Gastrocnemius medialis (tissue), 4 donors: ENCODE data around the gene MAS1. TPM values are rescaled to one million over a fixed set of nuclear protein-coding genes. Genes with fewer than 3 reads are reported as not detected.
A peak's percentile ranks its signal among the peaks of the same experiment; 100 is the strongest.
"Not testable (repeated sequence)": the region's sequence is repeated elsewhere in the genome, so short reads cannot be mapped to it uniquely, and the experiment has no call there.

ENCODE experiments used
- ATAC-seq, 2 donors: fragments of 150-250 bp; one replicate each; pipeline ENCODE4 v1.9.1; 2016
- DNase-seq, 2 donors: peaks; one replicate each; pipeline ENCODE4 v3.0.0-alpha.2; 2019
- H3K27ac ChIP-seq, 4 donors: fragments of 200-600 bp; sonication (generic); 1 replicate in 1 of 4; 2 replicates in 3 of 4; pipeline ENCODE4 v1.5.1; 2016 to 2018; ENCODE audit warnings: mild to moderate bottlenecking in 2 of 4, moderate library complexity in 1 of 4
- H3K27me3 ChIP-seq, 3 donors: fragments of 200-600 bp; sonication (generic) in 2 of 3; 1 replicate in 1 of 3; 2 replicates in 2 of 3; pipeline versions ENCODE4 v1.5.1 to v1.6.0; 2016 to 2019; ENCODE audit warnings: mild to moderate bottlenecking in 1 of 3, moderate library complexity in 1 of 3
- H3K36me3 ChIP-seq, 2 donors: fragments of 200-600 bp; sonication (generic) in 1 of 2; one replicate each; pipeline ENCODE4 v1.5.1; 2017 to 2018
- H3K4me1 ChIP-seq, 2 donors: fragments of 200-600 bp; sonication (generic) in 1 of 2; one replicate each; pipeline ENCODE4 v1.5.1; 2016 to 2017; ENCODE audit warnings: mild to moderate bottlenecking in 2 of 2
- H3K4me3 ChIP-seq, 4 donors: fragments of 200-600 bp; sonication (generic) in 3 of 4; 1 replicate in 1 of 4; 2 replicates in 3 of 4; pipeline ENCODE4 v1.5.1; 2016 to 2019; ENCODE audit warnings: mild to moderate bottlenecking in 2 of 4
- H3K9me3 ChIP-seq, 3 donors: fragments of 200-600 bp; sonication (generic) in 2 of 3; 1 replicate in 1 of 3; 2 replicates in 2 of 3; pipeline ENCODE4 v1.5.1; 2016 to 2019
- CTCF ChIP-seq, 5 experiments: fragments of 450-650 bp in 3 of 5; fragments of 200-600 bp in 2 of 5; sonication (generic) in 2 of 5; IDR thresholded peaks in 4 of 5; conservative IDR thresholded peaks in 1 of 5; 1 replicate in 4 of 5; 2 replicates in 1 of 5; pipeline ENCODE4 v1.5.1; 2016 to 2019; ENCODE audit warnings: antibody characterized with exemption in 5 of 5, mild to moderate bottlenecking in 3 of 5, moderate library complexity in 3 of 5
- POLR2A ChIP-seq, 2 donors: fragments of 450-650 bp; IDR thresholded peaks; one replicate each; pipeline ENCODE4 v1.6.1; 2017; ENCODE audit warnings: antibody characterized with exemption in 2 of 2, mild to moderate bottlenecking in 2 of 2, moderate library complexity in 2 of 2
- in situ Hi-C, 4 donors: fragments of 200-750 bp; cut with MboI; loops; one replicate each; pipeline versions ENCODE4 v1.15.0 to v1.8.0; 2017; ENCODE audit warnings: low sequenced_read_pairs in 4 of 4
- intact Hi-C: fragments of 100-400 bp; cut with DNase I; formaldehyde crosslinking; loops from one replicate; pipeline ENCODE4 v1.15.1; 2023; ENCODE audit warnings: low total_unique reads
- total RNA-seq, 4 donors: library from RNA; depleted of rRNA; stranded (reverse); fragments of >200 nt; gene quantifications; one replicate each; pipeline versions ENCODE4 v1.1.0 to v1.2.3, GENCODE V29; 2016

The MAS1 gene
- not detected for total RNA-seq

- Histone ChIP-seq H3K27ac (no peak within 1 kb of the TSS), H3K9me3 (no peaks in the 10 kb centered on the region), H3K4me3 (no peak within 1 kb of the TSS), H3K36me3 (no peaks in the 10 kb centered on the region), H3K4me1 (no peaks in the 10 kb centered on the region), H3K27me3 (peaks cover 3 to 14% (median 5%) of the 10 kb centered on the region in 3 donors)
- ATAC-seq = no peak
- TF ChIP-seq POLR2A (IDR thresholded peaks at IDR 0.05) (no peak), CTCF (IDR thresholded peaks at IDR 0.05 in 4 of 5, conservative IDR thresholded peaks at IDR 0.05 in 1 of 5) (no peak)
- DNase-seq = no peak
- intact Hi-C loops = no loop called here
- in situ Hi-C loops = no loop called here
Measured at GRCh38 chr6:159890792-159891191, at the start of gene MAS1. Gene MAS1, plus strand, starts transcription at chr6:159890988. Its CDS starts 15,968 bp downstream, at chr6:159906956.

- Histone ChIP-seq H3K27ac (no peak overlapping the region), H3K9me3 (no peaks in the 10 kb centered on the region), H3K27me3 (no peaks in the 10 kb centered on the region), H3K4me3 (no peak overlapping the region), H3K36me3 (no peaks in the 10 kb centered on the region), H3K4me1 (peaks cover 0 to 7% of the 10 kb centered on the region in 2 donors)
- TF ChIP-seq POLR2A (IDR thresholded peaks at IDR 0.05) (no peak), CTCF (IDR thresholded peaks at IDR 0.05 in 4 of 5, conservative IDR thresholded peaks at IDR 0.05 in 1 of 5) (no peak)
- ATAC-seq = no peak
- intact Hi-C loops = no loop called here
- no peak for DNase-seq
- in situ Hi-C loops = no loop called here
Measured at GRCh38 chr6:159842035-159842434, 48.8 kb upstream of the MAS1 start.

GRCh38 chr6:159844737-159845645, 45.8 kb upstream of the MAS1 start:
- Histone ChIP-seq H3K27ac (peak overlapping the region in 1 of 4 donors; percentile 39), H3K27me3 (no peaks in the 10 kb centered on the region), H3K4me3 (no peak overlapping the region), H3K36me3 (no peaks in the 10 kb centered on the region), H3K4me1 (peaks cover 0 to 7% of the 10 kb centered on the region in 2 donors), H3K9me3 (no peaks in the 10 kb centered on the region)
- no peak for TF ChIP-seq CTCF (IDR thresholded peaks at IDR 0.05 in 4 of 5, conservative IDR thresholded peaks at IDR 0.05 in 1 of 5)
- no peak for TF ChIP-seq POLR2A (IDR thresholded peaks at IDR 0.05)
- ATAC-seq (peak; percentile 86 to 93), DNase-seq (peak in 1 of 2 donors; percentile 16)
- in situ Hi-C loops = no loop called here
- intact Hi-C loops = no loop called here

GRCh38 chr6:159848552-159848951, 42.2 kb upstream of the MAS1 start:
- in situ Hi-C loops, H3K27me3 ChIP-seq, H3K27ac ChIP-seq, H3K4me3 ChIP-seq, ATAC-seq, H3K9me3 ChIP-seq, H3K4me1 ChIP-seq, intact Hi-C loops, DNase-seq, H3K36me3 ChIP-seq: not testable (repeated sequence)

GRCh38 chr6:159849851-159850250, 40.9 kb upstream of the MAS1 start:
- H3K4me3 ChIP-seq, ATAC-seq, H3K36me3 ChIP-seq, DNase-seq, intact Hi-C loops, H3K27ac ChIP-seq, H3K4me1 ChIP-seq, H3K27me3 ChIP-seq, H3K9me3 ChIP-seq: not testable (repeated sequence)
- in situ Hi-C loops = loop anchor here in 3 of 4 donors (25.0 kb wide), 3 partner anchors 187 to 612 kb away; no protein-coding TSS in a partner anchor
